ENCODE measurements around the gene YAE1.

DNA sequence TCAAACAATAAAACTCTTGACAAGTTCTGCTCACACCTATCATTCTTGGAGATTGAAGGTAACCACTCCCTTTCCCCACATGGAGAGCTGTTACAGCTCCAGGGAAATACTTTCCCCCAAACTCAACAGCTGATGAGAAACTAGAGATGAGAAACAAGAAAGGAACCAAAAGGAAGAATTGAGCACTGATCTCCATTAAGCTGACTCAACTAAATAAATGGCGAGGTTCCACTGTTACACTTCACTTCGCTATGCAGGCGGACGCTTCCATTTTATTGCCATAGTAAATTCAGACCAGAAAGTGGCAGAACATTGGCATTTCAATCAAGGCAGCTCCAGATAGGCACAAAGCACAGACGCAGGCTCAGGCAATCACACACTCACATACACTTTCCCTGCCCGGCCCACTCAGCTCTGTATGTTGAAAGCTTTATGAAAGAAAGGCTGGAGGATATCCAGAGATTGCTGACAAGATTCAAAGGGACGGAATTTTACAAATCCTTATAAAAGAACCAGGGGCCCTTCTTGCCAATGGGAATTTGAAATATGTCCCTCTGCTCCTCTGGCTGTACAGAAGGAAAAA, 11.5 kb upstream of the YAE1 start:
- TF ChIP-seq YY1 (IDR thresholded peaks at IDR 0.05; ENCODE audit: insufficient read depth, insufficient read length) (no peak), ZNF274 (IDR thresholded peaks at IDR 0.05; ENCODE audit: low read depth, low read length) (no peak)
